ENCODE results near the gene PPP4R3C.

Gene PPP4R3C

DNA sequence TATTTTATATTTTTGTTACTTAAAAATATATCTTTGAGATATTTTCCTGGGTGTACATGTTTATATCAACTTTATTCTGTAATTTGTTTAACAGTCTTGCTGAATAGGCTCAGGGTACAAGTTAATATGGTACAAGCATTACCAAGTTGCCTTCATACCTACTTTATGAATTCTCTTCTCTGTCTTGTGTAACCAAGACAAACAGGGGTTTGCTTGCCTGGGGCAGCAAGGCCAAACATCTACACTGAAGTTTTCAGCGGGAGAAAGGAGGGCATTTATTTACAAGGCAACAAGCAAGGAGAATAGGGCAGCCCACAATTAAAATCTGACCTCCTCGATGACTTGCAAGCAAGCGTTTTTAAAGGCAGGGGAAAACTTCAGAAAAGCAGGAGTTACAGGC is 24.2 kb downstream of the PPP4R3C start:
- Histone ChIP-seq H3K36me3 (ENCODE audit: insufficient read depth, low read depth, low read length) (no peaks in the 10 kb centered on the region), H3K27ac (ENCODE audit: low read length) (no peak overlapping the region), H3K4me3 (ENCODE audit: low read length) (no peak overlapping the region), H3K9me3 (ENCODE audit: insufficient read depth, low read depth, low read length) (no peaks in the 10 kb centered on the region), H3K9ac (ENCODE audit: low read depth, low read length) (no peak overlapping the region), H3K27me3 (ENCODE audit: insufficient read depth, low read length) (no peaks in the 10 kb centered on the region), H3K4me1 (ENCODE audit: insufficient read depth, low read length) (no peaks in the 10 kb centered on the region)

DNA sequence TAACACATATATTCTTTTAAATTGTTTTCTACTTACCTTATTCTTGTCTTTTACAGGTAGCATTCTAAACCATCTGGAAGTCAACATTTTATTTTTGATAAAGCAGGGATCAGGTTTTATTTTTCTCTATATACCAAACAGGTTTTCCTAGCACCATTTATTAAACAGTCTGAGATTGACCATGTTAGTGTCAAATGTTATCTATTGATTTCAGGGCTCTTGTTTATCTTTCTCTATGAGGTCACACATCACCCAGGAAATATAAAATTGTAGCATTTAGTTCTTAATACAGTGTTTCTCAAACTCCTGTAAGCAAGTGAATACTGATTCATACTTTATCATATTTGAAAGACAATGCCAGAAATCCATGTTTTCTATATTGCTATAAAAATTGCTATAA is 28.1 kb downstream of the PPP4R3C start:
- H3K4me3 ChIP-seq (ENCODE audit: low read length) = no peak overlapping the region
- no peaks in the 10 kb centered on the region for H3K4me1 ChIP-seq (ENCODE audit: insufficient read depth, low read length)
- no peak overlapping the region for H3K9ac ChIP-seq (ENCODE audit: low read depth, low read length)
- no peaks in the 10 kb centered on the region for H3K9me3 ChIP-seq (ENCODE audit: insufficient read depth, low read depth, low read length)
- no peak overlapping the region for H3K27ac ChIP-seq (ENCODE audit: low read length)
- no peaks in the 10 kb centered on the region for H3K36me3 ChIP-seq (ENCODE audit: insufficient read depth, low read depth, low read length)
- no peaks in the 10 kb centered on the region for H3K27me3 ChIP-seq (ENCODE audit: insufficient read depth, low read length)
